Measurements from ENCODE around the gene GATC.
A peak's percentile ranks its signal among the peaks of the same experiment; 100 is the strongest.

GATC gene

DNA sequence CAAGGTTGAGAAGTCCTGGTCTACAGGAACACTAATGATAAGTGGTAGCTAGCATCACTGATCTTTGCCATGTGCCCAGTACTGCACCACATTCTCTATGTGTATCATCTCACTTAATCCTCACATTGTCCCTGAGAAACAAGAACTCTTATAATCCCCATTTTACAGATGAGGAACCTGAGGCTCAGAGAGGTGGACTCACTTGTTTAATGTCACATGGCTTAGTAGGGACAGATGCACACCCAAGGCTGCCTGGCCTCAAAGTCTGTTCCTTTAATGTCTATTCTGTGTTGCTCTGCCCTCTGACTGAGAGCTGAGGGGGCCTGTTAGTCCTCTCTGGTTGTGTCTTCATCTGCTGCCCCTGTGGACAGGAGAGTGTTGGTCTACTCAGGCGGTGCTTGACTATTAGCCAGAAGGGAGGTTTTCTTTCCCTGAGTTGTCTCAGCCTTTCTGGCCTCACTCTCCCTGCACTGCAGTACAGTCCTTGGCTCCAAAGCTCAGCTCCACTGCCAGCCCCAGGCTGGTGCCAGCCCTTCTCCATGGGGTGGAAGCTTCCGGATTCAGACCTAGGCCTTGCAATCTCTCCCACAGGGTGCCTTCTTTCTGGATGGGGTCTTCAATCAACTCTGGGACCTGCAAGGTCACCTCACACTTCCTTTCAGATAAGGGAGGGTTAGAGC lies 44.7 kb downstream of the GATC start:
- TF ChIP-seq POLR2A (IDR thresholded peaks at IDR 0.05; ENCODE audit: low read depth, low read length) (no peak), TAF1 (IDR thresholded peaks at IDR 0.05; ENCODE audit: borderline replicate concordance, low read depth, low read length) (no peak), POLR2AphosphoS5 (IDR thresholded peaks at IDR 0.05; ENCODE audit: low read depth, low read length) (no peak)
- DNase-seq (ENCODE audit: insufficient read length) (no peak), FAIRE-seq (no peak)

DNA sequence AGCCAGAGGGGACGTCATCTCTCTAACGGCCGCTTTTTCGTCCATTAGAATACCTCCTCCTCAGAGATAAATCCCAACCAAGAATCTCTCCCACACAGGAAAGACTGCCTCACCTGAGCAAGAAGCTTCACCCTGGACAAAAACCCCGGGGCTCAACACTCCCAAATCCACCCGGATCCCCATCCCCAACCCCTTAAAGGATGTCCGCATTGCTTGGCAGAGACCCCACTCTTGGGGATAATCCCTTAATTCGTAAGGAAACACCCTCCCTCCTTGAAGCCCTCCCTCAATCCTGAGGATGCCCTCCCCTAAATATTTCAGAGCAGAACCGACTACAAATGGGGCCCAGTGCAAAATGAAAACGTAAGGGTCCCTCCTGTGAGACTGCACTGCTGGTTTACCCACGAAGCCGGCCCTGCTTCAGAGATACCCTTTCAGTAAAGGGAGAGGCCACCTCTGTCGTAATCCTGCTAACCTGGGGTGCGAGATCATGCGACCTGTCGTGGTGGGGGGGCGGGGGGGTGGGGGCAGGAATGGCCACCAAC lies 49.0 kb downstream of the GATC start:
- DNase-seq (ENCODE audit: insufficient read length) (no peak), FAIRE-seq (no peak)

DNA sequence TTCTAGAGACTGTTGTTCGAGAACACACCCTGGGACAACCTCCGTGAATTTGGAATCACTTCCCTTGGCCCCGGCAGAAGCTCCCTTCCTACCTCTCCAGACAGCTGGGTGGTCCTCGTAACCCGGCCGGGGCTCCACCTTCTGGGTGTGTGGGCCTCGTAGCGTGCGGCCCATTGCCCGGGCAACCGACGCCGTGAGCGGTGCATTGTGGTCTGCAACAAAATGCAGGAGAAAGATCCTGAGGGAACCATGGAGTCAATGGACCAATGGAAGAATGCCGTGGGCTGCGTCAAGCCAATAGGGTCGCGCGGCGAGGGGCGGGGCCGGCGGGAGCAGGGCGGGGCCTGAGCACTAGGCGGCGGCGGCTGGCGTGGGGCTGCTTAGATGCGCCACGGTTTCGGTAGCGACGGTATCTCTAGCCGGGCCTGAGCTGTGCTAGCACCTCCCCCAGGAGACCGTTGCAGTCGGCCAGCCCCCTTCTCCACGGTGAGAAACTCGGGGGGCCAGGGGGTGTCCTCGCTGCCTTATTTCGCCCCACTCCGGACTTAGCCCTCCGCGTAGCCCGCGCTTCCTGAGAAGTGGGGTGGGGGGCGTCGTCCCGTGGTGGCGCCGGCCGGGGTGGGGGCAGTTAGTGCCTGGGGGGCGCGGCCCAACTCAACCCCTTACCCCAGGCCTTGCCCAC lies 49.6 kb downstream of the GATC start, which contains the start of gene DYNLL1:
DYNLL1 (plus strand) TSS at position 383 of the 682 bp plus-strand sequence. CDS start 309 bp downstream, outside the sequence.
- TF ChIP-seq POLR2AphosphoS5 (IDR thresholded peaks at IDR 0.05; ENCODE audit: low read depth, low read length) (peak; percentile 96), POLR2A (IDR thresholded peaks at IDR 0.05; ENCODE audit: low read depth, low read length) (peak; percentile 99), TAF1 (IDR thresholded peaks at IDR 0.05; ENCODE audit: borderline replicate concordance, low read depth, low read length) (peak; percentile 82)
- DNase-seq (ENCODE audit: insufficient read length): peak; percentile 89
- peak; percentile 98 for FAIRE-seq

More for the DNA sequence above, 49.0 kb downstream of the GATC start:
- TF ChIP-seq POLR2A (IDR thresholded peaks at IDR 0.05; ENCODE audit: low read depth, low read length): no peak
- no peak for TF ChIP-seq POLR2AphosphoS5 (IDR thresholded peaks at IDR 0.05; ENCODE audit: low read depth, low read length)
- no peak for TF ChIP-seq TAF1 (IDR thresholded peaks at IDR 0.05; ENCODE audit: borderline replicate concordance, low read depth, low read length)

DNA sequence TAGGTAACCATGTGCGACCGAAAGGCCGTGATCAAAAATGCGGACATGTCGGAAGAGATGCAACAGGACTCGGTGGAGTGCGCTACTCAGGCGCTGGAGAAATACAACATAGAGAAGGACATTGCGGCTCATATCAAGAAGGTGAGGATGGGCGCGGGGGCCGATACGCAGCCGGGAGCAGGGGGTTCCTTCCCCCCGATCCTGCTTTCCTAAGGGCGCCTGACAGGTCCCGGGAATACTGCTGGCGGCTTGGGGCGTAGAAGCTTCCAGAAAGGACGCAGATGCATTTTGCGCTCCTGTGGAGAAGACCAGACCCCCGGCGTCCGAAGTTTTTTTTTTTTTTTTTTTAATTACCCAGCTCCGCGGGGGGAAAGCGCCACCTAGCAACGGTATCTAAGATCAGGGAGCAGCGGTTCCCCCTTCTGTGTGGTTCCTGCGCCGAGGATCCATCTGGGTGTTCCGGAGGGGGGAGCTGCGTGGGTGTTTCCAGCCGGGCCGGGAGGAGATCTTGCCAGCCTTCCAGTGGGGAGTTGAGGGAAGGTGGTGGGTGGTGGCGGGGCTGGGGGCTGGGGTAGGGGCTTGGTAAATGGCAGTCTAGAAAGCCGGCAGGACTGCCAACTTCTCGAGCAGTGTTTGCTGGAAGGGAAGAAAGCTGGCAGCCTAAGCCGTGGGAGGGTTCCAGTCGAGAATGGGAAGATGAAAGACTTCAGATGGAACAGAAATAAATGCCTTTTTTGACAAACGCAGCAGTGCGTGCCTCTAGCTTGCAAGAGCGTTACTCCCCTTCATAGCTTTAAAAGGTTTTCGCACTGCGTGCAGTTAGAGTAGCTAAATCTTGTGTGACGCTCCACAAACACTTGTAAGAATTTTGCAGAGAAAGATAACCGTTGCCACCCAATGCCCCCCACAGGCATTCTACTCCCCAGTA lies 50.4 kb downstream of the GATC start:
- FAIRE-seq (peak; percentile 62), DNase-seq (ENCODE audit: insufficient read length) (peak; percentile 50)
- TF ChIP-seq POLR2A (IDR thresholded peaks at IDR 0.05; ENCODE audit: low read depth, low read length) (no peak), POLR2AphosphoS5 (IDR thresholded peaks at IDR 0.05; ENCODE audit: low read depth, low read length) (no peak), TAF1 (IDR thresholded peaks at IDR 0.05; ENCODE audit: borderline replicate concordance, low read depth, low read length) (no peak)

GRCh38 chr12:120497524-120498150 lies 51.4 kb downstream of the GATC start:
- FAIRE-seq: no peak

GRCh38 chr12:120498870-120499515 lies 52.7 kb downstream of the GATC start:
- TF ChIP-seq TAF1 (IDR thresholded peaks at IDR 0.05; ENCODE audit: borderline replicate concordance, low read depth, low read length): no peak
- TF ChIP-seq POLR2A (IDR thresholded peaks at IDR 0.05; ENCODE audit: low read depth, low read length): no peak
- TF ChIP-seq POLR2AphosphoS5 (IDR thresholded peaks at IDR 0.05; ENCODE audit: low read depth, low read length): no peak
- DNase-seq (ENCODE audit: insufficient read length) (no peak), FAIRE-seq (no peak)

More at GRCh38 chr12:120497524-120498150, 51.4 kb downstream of the GATC start:
- TF ChIP-seq POLR2AphosphoS5 (IDR thresholded peaks at IDR 0.05; ENCODE audit: low read depth, low read length) (no peak), POLR2A (IDR thresholded peaks at IDR 0.05; ENCODE audit: low read depth, low read length) (no peak), TAF1 (IDR thresholded peaks at IDR 0.05; ENCODE audit: borderline replicate concordance, low read depth, low read length) (no peak)
- DNase-seq (ENCODE audit: insufficient read length): no peak

- FAIRE-seq (no peak), DNase-seq (ENCODE audit: insufficient read length) (no peak)
- TF ChIP-seq POLR2A (IDR thresholded peaks at IDR 0.05; ENCODE audit: low read depth, low read length): no peak
- no peak for TF ChIP-seq TAF1 (IDR thresholded peaks at IDR 0.05; ENCODE audit: borderline replicate concordance, low read depth, low read length)
- no peak for TF ChIP-seq POLR2AphosphoS5 (IDR thresholded peaks at IDR 0.05; ENCODE audit: low read depth, low read length)
Observed at GRCh38 chr12:120500581-120500980, 54.3 kb downstream of the GATC start.

- FAIRE-seq (no peak), DNase-seq (ENCODE audit: insufficient read length) (no peak)
- TF ChIP-seq POLR2A (IDR thresholded peaks at IDR 0.05; ENCODE audit: low read depth, low read length) (no peak), TAF1 (IDR thresholded peaks at IDR 0.05; ENCODE audit: borderline replicate concordance, low read depth, low read length) (no peak), POLR2AphosphoS5 (IDR thresholded peaks at IDR 0.05; ENCODE audit: low read depth, low read length) (no peak)
Observed at GRCh38 chr12:120504587-120504986, 58.3 kb downstream of the GATC start.

GRCh38 chr12:120508537-120508936 lies 62.3 kb downstream of the GATC start:
- DNase-seq (ENCODE audit: insufficient read length): no peak
- TF ChIP-seq TAF1 (IDR thresholded peaks at IDR 0.05; ENCODE audit: borderline replicate concordance, low read depth, low read length) (no peak), POLR2AphosphoS5 (IDR thresholded peaks at IDR 0.05; ENCODE audit: low read depth, low read length) (no peak), POLR2A (IDR thresholded peaks at IDR 0.05; ENCODE audit: low read depth, low read length) (no peak)
- no peak for FAIRE-seq
